SKM-1 treated with dmso at 0.1 percent for 144 hours (cell line): ENCODE measurements around the gene MYBPC2.
"Not testable (repeated sequence)": the region's sequence is repeated elsewhere in the genome, so short reads cannot be mapped to it uniquely, and the experiment has no call there.

Source experiments
- DNase-seq: peaks from one replicate; lab custom pipeline; 2025; ENCODE audit not compliant: unreplicated experiment; lab: John Stamatoyannopoulos, UW

The MYBPC2 gene

DNA sequence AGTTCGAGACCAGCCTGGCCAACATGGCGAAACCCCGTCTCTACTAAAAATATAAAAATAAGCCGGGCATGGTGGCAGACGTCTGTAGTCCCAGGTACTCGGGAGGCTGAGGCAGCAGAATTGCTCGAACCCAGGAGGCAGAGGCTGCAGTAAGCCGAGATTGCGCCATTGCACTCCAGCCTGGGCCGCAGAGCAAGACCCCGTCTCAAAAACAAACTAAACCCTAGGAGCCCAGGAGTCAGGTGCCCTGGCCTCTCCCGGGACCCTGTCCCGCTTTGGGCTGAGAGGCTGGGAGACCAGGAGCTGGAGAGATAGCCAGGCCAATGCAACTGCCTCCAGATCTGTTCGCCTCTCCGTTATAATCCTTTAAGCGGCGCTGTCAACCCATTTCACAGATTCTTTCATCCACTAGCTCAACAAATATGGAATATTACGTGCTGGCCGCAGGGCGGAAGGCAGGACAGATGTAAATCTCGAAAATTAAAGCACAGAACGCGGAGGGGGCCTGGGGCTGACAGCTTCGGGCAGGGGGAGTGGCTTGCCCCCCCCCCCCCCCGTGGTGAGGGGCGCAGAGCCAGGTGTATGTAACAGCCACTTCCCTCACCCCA, 5.3 kb upstream of the MYBPC2 start:
- DNase-seq, result no peak

DNA sequence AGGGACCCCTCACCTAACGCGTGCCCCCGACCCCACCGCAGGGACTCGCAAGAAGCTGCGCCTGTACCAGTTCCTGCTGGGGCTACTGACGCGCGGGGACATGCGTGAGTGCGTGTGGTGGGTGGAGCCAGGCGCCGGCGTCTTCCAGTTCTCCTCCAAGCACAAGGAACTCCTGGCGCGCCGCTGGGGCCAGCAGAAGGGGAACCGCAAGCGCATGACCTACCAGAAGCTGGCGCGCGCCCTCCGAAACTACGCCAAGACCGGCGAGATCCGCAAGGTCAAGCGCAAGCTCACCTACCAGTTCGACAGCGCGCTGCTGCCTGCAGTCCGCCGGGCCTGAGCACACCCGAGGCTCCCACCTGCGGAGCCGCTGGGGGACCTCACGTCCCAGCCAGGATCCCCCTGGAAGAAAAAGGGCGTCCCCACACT, 4.7 kb upstream of the MYBPC2 start:
- no peak for DNase-seq

DNA sequence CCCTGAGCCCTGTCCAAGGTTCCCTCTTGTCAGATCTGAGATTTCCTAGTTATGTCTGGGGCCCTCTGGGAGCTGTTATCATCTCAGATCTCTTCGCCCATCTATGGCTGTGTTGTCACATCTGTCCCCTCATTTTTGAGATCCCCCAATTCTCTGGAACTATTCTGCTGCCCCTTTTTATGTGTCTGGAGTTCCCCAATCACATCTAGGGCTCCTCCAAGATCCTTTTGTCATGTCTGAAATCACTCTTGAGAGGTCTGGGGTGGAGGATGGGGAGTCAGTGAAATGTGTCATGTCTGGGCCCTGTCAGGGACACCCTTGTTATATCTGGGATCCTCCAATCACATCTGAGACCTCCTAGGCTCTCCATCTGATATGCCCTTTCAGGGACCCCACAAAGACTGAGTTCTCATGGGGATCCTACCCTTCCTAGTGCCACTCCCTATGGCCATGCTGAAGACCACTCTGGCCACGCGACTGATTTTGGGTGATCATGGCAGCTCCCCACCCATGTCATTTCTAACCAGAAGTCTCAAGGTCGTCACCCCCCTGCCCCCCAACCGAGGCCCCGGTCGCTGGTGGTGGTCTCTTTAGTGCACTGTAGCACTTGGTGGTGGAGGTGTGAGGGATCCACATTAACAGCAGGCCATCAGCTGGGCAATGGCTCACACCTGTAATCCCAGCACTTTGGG, 3.8 kb upstream of the MYBPC2 start:
- DNase-seq, result no peak

DNA sequence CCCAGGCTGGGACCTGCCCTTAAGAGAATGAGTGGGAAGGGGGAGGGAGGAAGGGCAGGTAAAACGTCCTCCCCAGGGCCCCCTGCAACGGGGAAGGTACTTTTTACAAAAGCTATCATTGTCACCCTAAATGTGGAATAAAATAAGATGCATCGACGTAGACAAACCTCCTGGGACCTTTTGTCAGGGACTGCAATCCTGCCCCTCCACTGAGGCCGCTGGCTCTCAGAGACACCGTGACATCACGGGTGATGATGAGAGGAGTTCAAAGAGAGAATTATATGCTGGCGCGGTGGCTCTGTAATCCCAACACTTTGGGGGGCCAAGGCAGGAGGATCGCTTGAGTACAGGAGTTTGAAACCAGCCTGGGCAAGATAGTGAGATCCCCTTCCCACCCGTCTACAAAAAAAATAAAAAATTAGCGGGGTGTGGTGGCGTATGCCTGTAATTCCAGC, 1.8 kb upstream of the MYBPC2 start:
- DNase-seq, result no peak

DNA sequence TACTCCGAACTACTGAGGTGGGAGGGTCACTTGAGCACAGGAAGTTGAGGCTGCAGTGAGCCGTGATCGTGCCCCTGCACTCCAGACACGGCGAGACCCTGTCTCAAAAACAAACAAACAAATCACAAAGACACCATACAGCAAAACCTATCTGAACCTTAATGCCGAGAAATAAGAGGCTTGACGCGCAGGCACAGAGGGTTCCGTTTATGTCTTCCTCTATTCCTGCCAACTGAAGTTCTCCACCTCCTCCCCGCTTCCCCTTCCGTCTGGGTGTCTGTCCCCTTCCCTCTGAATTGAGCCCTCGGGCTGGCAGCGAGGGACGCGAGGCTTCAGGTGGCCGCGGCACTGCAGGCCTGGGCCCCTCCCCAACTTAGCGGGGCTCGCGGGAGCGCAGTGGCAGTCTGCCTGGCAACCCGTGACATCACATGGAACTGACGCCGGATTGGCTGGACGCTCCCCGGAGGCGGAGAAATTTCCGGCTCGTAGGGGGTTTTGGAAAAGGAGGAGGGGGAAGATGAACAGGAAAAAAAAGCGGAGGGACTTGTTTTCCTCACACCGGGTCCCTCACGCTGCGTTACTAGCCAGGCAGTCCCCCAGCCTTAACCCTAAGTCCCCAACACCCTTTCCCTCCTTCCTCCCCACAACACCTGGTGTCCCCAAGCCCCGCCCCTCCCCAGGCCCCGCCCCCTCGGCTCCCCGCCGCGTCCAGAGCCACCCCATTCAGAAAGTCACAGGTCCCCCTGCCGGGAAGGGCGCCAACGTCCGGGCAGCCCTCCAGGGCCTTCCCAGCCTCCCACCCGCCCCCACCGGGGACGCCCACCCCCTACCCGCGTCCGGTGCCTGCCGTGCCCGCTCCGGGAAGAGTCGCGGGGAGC, 1.1 kb upstream of the MYBPC2 start:
- peak; percentile 29 for DNase-seq

DNA sequence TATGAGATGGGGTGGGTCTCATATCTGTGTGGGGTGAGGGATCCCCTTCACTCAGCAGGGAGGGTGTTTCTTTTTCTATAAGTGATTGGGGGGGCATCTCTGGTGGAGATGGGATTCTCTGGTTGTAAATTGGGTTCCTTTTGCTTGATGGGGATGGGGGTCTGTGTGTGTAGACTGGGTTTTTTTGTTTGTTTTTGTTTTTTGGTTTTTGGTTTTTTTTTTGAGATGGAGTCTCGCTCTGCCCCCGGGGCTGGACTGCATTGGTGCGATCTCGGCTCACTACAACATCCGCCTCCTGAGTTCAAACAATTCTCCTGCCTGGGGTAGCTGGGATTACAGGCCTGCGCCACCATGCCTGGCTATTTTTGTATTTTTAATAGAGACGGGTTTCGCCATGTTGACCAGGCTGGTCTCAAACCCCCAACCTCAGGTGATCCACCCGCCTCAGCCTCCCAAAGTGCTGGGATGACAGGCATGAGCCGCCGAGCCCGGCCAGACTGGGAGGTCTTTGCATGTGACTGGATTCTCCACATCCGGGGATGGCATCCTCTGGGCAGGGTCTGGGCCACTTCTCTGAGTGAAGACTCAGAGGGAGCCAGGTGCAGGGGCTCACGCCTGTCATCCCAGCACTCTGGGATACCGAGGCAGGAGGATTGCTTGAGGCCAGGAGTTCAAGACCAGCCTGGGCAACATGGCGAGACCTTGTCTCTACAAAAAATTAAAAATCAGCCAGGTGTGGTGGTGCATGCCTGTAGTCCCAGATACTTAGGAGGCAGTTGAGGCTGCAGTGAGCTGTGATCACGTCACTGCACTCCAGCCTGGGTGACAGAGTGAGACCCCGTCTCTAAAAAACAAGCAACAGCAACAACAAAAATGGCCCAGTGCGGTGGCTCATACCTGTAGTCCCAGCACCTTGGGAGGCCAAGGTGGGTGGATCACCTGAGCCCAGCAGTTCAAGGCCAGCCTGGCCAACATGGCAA, 799 bp downstream of the MYBPC2 start:
- no peak for DNase-seq

DNA sequence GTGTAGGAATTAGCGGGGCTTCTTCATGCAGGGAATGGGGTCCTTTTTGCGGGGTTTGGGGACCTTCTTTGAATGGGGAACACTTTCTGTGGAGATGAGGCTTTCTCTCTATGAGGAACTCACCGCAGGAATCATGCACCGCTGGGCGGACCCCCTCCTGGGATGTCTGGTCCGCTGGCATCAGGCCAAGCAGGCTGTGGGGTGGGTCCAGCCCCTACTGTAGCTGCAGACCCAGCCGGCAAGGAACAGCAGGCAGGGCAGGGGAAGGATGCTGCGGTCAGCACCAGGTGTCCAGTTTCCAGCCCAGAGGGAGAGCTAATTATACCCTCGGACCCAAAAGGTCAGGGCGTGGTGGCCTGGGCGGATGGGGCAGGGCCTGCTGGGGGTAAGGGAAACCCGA, 1.8 kb downstream of the MYBPC2 start:
- no peak for DNase-seq

DNA sequence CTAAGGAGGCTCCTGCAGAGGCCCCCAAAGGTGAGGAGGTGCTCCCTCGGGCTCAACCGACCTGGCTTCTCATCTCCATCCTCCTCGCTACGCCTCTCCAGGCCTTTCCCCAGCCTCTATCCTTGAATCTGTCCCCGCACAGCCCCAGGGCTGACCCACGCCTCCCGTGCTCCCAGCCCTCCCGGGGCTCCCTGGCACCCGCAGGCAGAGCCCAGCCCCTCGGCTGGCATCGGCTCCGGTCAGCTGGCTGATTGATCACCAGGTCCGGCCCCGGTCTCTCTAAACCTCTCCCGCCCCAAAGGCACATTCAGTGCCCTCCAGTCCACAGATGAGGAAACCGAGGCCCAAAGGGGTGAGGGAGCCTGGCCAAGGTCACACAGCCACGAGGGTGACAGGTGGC, 2.5 kb downstream of the MYBPC2 start:
- no peak for DNase-seq

DNA sequence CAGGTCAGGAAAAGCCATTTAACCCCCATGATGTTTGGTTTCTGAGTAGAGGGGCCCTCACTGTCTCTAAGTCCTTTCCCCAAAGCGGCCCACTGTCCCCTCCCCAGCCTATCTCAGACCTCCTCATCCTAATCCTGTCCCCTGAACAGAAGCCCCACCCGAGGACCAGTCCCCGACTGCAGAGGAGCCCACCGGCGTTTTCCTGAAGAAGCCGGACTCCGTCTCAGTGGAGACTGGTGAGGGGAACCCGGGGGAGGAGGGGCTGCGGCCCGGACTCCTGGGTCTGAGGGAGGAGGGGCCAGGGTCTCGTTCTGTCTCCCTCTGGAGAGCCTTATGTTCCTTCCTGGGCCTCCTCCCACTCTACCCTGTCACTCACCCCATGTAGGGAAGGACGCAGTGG, 2.9 kb downstream of the MYBPC2 start:
- no peak for DNase-seq

DNA sequence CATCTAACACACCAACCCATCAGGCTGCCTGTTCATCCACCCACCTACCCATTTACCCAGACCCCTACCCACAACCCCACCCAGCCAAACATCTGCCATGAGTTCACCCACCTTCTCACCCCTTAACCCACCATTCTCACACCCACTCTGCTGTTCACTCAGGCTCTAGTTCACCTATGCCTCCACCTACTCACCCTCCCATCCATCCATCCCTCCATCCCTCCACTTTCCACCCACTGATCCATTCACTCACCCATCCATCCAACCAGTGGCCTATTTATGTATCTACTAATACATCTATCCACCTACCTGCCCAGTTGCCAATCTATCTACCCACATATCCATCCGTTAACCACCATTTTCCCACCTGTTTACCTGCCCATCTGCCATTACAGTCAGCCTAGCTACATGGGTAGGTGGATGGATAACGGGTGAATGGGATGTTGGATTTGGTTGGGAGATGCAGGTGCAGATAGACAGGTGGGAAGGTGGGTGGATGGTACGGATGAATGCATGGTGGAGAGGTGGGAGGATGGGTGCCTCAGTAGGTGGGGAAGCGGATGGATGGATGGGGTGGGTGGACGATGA, 5.3 kb downstream of the MYBPC2 start:
- no peak for DNase-seq

DNA sequence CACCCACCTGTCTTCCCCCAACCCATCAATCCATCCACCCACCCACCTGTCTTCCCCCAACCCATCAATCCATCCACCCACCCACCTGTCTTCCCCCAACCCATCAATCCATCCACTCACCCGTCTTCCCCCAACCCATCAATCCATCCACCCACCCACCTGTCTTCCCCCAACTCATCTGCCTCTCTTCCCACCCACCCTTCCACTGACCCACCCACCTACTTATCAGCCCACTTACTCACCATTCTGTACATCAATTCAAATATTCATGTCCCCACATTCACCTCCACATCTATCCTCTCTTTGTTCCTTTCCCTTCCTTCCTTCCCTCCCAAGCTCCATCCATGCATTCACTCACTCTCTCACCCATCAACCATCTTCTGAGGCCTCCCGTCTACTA, 6.4 kb downstream of the MYBPC2 start:
- DNase-seq, result not testable (repeated sequence)

DNA sequence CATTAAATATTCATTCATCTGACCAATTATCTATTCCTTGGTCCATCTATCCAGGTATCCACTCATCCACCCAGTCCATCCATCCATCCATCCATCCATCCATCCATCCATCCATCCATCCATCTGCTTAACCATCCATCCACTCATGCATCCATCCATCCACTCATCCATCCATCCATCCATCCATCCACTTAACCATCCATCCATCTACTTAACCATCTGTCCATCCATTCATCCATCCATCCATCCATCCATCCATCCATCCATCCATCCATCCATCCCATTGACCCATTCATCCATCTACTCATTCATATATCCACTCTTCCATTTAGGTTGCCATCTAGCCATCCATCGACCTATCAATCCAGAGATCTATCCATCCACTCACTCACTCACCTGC, 11.4 kb downstream of the MYBPC2 start:
- no peak for DNase-seq

DNA sequence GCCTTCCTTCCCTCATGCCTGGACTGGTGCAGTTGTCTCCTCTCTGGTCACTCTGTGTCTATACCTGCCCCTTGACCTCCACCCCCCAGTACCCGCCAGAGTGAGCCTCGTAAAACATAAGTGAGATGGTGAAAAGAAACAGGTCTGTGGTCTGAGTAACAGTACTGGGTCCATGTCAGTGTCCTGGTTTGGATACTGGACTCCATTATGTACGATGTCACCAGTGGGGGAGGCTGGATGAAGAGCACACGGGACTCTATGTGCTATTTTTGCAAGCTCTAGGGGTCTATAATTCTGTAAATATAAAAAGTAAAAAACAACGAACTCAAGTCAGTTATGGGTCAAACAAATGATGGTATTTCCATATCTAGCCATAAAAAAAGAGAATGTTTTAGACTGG, 14.4 kb downstream of the MYBPC2 start:
- no peak for DNase-seq

DNA sequence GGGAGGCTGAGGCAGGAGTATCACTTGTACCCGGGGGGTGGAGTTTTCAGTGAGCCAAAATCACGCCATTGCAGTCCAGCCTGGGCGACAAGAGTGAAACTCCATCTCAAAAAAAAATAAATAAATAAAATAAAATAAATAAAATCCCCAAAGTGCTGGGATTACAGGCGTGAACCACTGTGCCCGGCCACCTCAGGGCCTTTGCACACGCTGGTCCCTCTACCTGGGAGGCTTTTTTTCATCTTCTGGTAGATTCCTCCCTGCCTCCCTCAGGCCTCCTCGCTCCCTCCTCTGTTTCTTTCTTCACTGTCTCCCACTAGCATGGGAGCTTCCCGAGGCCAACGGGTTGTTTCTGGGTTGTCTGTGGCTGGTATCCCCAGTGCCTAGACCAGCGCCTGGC, 15.1 kb downstream of the MYBPC2 start:
- no peak for DNase-seq

DNA sequence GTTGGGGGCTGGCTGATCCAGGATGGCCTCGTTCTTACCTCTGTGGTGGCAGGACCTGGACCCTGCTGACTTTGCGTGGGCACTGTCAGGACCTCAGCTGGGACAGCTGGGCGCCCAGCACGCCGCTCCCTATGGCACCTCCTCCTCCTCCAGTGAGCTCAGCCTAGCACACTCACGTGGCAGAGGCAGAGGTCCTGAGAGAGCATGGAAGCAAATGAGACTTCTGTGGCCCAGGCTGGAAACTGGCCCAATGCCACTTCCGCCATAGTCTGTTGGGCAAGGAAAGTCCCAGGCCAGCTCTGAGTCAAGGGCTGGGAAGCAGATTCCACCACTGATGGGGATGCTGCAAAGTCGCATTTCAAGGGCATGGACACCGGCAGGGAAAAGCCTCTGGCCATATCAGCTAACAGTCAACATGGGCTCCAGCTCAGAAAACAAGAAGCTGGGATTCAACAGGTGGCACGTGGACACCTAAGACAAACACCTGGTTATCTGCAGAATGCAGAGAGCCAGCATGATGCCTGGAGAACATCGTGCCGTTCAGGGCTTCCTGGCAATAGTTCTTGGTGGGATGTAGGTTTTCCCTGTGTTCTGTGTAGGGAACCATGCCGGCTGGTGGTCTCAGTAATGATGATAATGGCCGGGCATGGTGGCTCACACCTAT, 16.7 kb downstream of the MYBPC2 start:
- DNase-seq, result no peak

DNA sequence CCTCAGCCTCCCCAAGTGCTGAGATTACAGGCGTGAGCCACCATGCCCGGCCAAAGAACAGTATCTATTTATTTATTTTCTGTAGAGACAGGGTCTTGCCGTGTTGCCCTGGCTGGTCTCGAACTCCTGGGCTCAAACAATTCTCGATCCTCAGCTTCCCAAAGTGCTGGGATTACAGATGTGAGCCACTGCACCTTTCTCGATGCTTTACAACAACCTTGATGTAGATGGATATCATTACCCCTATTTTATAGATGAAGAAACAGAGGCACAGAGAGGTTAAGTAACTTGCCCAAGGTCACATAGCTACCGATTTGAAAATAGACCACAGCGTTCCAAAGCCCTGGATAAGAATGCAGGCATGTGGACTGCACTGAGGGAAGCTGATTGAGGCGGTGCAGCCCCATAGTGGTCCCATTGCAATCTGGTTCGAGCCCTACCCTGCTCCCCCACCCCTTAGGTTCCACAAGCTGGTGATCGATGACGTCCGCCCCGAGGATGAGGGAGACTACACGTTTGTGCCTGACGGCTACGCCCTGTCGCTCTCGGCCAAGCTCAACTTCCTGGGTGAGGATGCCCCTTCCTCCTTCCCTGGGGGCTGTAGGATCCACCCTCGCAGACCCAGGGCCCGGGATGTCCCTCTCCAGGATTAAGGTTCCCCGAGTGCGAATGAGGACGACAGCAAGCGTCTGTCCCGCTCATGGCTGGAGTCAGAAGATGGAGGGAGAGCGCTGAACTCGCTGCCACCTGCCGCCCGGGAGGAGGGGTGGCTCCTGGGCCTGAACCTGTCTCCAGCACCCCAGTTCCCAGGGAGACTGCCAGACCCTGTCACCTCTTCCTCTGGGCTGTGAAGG, 17.9 kb downstream of the MYBPC2 start:
- DNase-seq, result no peak

DNA sequence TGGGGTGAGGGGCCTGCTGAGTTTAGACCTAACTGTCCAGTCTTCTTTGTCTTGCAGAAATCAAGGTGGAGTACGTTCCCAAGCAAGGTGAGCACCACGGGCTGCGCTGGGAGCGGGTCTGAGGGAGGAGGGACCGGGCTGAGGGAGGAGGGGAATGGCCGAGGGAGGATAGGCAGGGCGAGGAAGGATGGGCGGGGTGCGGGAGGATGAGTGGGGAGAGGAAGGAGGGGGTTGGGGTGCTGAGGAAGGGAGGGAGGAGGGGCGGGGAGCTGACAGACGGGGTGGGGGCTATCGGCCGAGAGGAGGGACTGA, 18.5 kb downstream of the MYBPC2 start:
- DNase-seq, result no peak

DNA sequence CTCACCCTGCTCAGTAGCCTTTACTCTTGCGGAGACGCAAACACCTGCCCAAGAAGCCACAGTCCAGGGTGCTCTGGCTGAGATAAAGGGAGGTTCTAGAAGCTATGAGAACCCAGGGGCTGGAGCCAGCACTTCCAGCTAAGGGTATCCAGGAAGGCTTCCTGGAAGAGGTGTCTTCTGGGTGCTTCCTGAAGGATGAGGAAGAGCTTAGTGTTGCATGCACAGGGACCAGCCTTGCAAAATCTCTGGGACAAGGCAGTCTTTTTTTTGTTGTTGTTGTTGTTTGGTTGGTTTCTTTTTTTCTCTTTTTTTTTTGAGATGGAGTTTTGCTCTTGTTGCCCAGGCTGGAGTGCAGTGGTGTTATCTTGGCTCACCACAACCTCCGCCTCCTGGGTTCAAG, 20.6 kb downstream of the MYBPC2 start:
- no peak for DNase-seq

DNA sequence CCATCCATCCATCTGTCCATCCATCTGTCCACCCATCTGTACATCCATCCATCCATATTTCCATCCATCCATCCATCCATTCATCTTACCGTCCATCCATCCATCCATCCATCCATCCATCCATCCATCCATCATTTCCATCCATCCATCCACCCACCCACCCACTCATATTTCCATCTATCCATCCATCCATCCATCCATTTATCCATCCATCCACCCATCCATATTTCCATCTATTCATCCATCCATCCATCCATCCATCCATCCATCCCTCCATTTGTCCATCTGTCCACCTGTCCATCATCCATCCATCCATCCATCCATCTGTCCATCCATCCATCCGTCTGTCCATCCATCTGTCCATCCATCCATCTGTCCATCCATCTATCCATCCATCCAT, 23.3 kb downstream of the MYBPC2 start:
- DNase-seq, result no peak
